Peyer's patch (tissue), 4 donors: ENCODE results near the gene MGAT4C.

Experiments
- POLR2A ChIP-seq, 2 donors: fragments of 450-650 bp; IDR thresholded peaks; one replicate each; pipeline ENCODE4 v1.5.1; 2017; ENCODE audit warnings: antibody characterized with exemption in 2 of 2, mild to moderate bottlenecking in 2 of 2, moderate library complexity in 2 of 2
- TF ChIP-seq, protein P1 (sequence below), 6 experiments: fragments of 450-650 bp in 4 of 6; fragments of 200-600 bp in 2 of 6; sonication (generic) in 1 of 6; IDR thresholded peaks; one replicate each; pipeline ENCODE4 v1.5.1; 2017 to 2019; ENCODE audit warnings: antibody characterized with exemption in 6 of 6, mild to moderate bottlenecking in 3 of 6, moderate library complexity in 1 of 6

- TF ChIP-seq, protein P1, sequence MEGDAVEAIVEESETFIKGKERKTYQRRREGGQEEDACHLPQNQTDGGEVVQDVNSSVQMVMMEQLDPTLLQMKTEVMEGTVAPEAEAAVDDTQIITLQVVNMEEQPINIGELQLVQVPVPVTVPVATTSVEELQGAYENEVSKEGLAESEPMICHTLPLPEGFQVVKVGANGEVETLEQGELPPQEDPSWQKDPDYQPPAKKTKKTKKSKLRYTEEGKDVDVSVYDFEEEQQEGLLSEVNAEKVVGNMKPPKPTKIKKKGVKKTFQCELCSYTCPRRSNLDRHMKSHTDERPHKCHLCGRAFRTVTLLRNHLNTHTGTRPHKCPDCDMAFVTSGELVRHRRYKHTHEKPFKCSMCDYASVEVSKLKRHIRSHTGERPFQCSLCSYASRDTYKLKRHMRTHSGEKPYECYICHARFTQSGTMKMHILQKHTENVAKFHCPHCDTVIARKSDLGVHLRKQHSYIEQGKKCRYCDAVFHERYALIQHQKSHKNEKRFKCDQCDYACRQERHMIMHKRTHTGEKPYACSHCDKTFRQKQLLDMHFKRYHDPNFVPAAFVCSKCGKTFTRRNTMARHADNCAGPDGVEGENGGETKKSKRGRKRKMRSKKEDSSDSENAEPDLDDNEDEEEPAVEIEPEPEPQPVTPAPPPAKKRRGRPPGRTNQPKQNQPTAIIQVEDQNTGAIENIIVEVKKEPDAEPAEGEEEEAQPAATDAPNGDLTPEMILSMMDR (IDR thresholded peaks at IDR 0.05) = no peak
- TF ChIP-seq POLR2A (IDR thresholded peaks at IDR 0.05) = no peak
These were observed 174.3 kb downstream of the MGAT4C start for GRCh38 chr12:86081843-86082242.
